Adrenal gland (tissue), 12 donors: ENCODE results near the gene NXPH3. TPM values are rescaled to one million over a fixed set of nuclear protein-coding genes. Genes with fewer than 3 reads are reported as not detected.

ENCODE experiments used
- DNase-seq, 7 donors: peaks; one replicate each; pipeline ENCODE4 v3.0.0-alpha.2; 2019 to 2020
- H3K27ac ChIP-seq, 5 donors: fragments of 200-600 bp; sonication (generic) in 4 of 5; 1 replicate in 3 of 5; 2 replicates in 2 of 5; pipeline versions ENCODE4 v1.5.1 to v1.8.0; 2016 to 2020; ENCODE audit warnings: mild to moderate bottlenecking in 1 of 5
- H3K27me3 ChIP-seq: fragments of 200-600 bp; 2 replicates; pipeline ENCODE4 v1.8.0; 2021
- H3K36me3 ChIP-seq, 2 donors: fragments of 200-600 bp; replicated peaks in 1 of 2; 1 replicate in 1 of 2; 2 replicates in 1 of 2; pipeline versions ENCODE4 v1.5.1 to v1.8.0; 2018 to 2022
- H3K4me1 ChIP-seq, 2 donors: fragments of 200-600 bp; replicated peaks in 1 of 2; 1 replicate in 1 of 2; 2 replicates in 1 of 2; pipeline versions ENCODE4 v1.5.1 to v1.8.0; 2018 to 2021
- H3K4me3 ChIP-seq, 4 donors: fragments of 200-600 bp; sonication (generic) in 3 of 4; one replicate each; pipeline ENCODE4 v1.5.1; 2016 to 2018
- H3K9me3 ChIP-seq, 3 donors: fragments of 200-600 bp; sonication (generic) in 1 of 3; replicated peaks in 1 of 3; 1 replicate in 2 of 3; 2 replicates in 1 of 3; pipeline versions ENCODE4 v1.5.1 to v1.8.0; 2016 to 2021
- CTCF ChIP-seq, 6 experiments: fragments of 450-650 bp in 4 of 6; fragments of 200-600 bp in 2 of 6; sonication (generic) in 1 of 6; IDR thresholded peaks; 1 replicate in 5 of 6; 2 replicates in 1 of 6; pipeline versions ENCODE4 v1.5.1 to v1.8.0; 2016 to 2021; ENCODE audit warnings: antibody characterized with exemption in 6 of 6, mild to moderate bottlenecking in 2 of 6, moderate library complexity in 1 of 6
- POLR2A ChIP-seq, 2 donors: fragments of 450-650 bp; IDR thresholded peaks; one replicate each; pipeline ENCODE4 v1.6.1; 2017; ENCODE audit warnings: antibody characterized with exemption in 2 of 2, mild to moderate bottlenecking in 2 of 2, moderate library complexity in 1 of 2
- WGBS, 4 donors: extraction: QIAGEN DNeasy Blood & Tissue Kit in 2 of 4; methylation state at CpG; one replicate each; pipeline versions ENCODE4 v1.1.5 to v1.1.7; 2013 to 2017; 5-methylcytosine and 5-hydroxymethylcytosine counted together
- intact Hi-C, 2 donors: fragments of 100-400 bp; cut with DNase I; formaldehyde crosslinking; loops; one replicate each; pipeline versions ENCODE4 v1.14.1 to v1.15.0; 2022 to 2023
- polyA plus RNA-seq, 3 donors: library from polyadenylated mRNA; stranded (reverse); fragments of 200-250 nt in 2 of 3; fragments of 350-450 nt in 1 of 3; fragmentation: Illumina TruSeq in 1 of 3; extraction: RNeasy Lipid Tissue Mini Kit (QIAGEN cat#74804) in 1 of 3; gene quantifications; one replicate each; pipeline ENCODE4 v1.2.3, GENCODE V29; 2013 to 2014
- total RNA-seq, 9 donors: library from RNA; depleted of rRNA in 4 of 9; stranded (reverse); fragments of >200 nt in 4 of 9; fragments of 120-200 nt in 1 of 9; fragmentation: NEBNext Ultra II Directional in 1 of 9; extraction: Animal tissue kit (Norgen Biotek cat#: 25700) in 1 of 9; gene quantifications; one replicate each; pipeline versions ENCODE4 v1.1.0 to v1.2.4, GENCODE V29; 2013 to 2023
- donor health status: healthy with polysubstance abuse.
- donor health status: Bipolar disorder and iron deficiency.
- donor health status: DM: yes; HTN: yes; CAD: no.
- donor health status: DM: no; HTN: no; CAD: no.
- donor health status: DM: no; HTN: no; CAD: no.
- donor health status: DM: yes; HTN: yes; CAD: no.

Gene NXPH3
- total and polyA plus RNA-seq, 12 donors, result 0.30 to 6.1 (median 1.2) TPM

DNA sequence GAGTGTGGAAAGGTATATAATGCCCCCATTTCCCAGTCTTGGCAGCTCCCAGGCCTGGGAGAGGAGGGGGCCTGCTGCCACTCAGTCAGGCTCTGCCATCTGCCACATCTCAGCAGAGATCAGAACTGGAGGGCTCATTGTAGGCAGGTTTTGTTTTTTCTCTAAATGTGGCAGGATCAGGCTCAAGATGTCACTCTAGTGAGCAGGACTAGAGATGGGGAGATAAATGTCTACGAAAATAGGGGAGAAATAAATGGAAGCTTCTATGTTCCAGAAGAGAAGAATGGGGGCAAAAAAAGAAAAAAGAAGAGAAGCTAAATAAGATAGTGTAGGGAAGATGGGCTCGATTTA, 13.9 kb downstream of the NXPH3 start:
- Histone ChIP-seq H3K27ac (no peak overlapping the region), H3K4me1 (no peaks in the 10 kb centered on the region), H3K27me3 (no peaks in the 10 kb centered on the region), H3K9me3 (no peaks in the 10 kb centered on the region), H3K4me3 (no peak overlapping the region), H3K36me3 (no peaks in the 10 kb centered on the region)
- no peak for DNase-seq
- intact Hi-C loops, result no loop called here
- TF ChIP-seq CTCF (IDR thresholded peaks at IDR 0.05), result no peak
- 85 to 91% (median 89%) methylated on average over 2 of the region's 2 CpGs for WGBS, 4 donors

- peaks cover 0 to 7% of the 10 kb centered on the region in 2 donors for H3K4me1 ChIP-seq
- TF ChIP-seq POLR2A (IDR thresholded peaks at IDR 0.05), result no peak
- no peak for TF ChIP-seq CTCF (IDR thresholded peaks at IDR 0.05)
- H3K36me3 ChIP-seq, result no peaks in the 10 kb centered on the region
- H3K4me3 ChIP-seq, result no peak overlapping the region
- no peak overlapping the region for H3K27ac ChIP-seq
- 96 to 98% (median 97%) methylated on average over 4 of the region's 4 CpGs for WGBS, 4 donors
- intact Hi-C loops, result no loop called here
- H3K27me3 ChIP-seq, result no peaks in the 10 kb centered on the region
- H3K9me3 ChIP-seq, result no peaks in the 10 kb centered on the region
- DNase-seq, result no peak
These were observed 15.2 kb downstream of the NXPH3 start for GRCh38 chr17:49590874-49591273.

GRCh38 chr17:49592263-49592662, 16.6 kb downstream of the NXPH3 start:
- WGBS, 4 donors, result 93 to 99% (median 95%) methylated on average over 3 of the region's 3 CpGs
- Histone ChIP-seq H3K36me3 (peaks cover 0 to 10% of the 10 kb centered on the region in 2 donors), H3K4me3 (no peak overlapping the region), H3K9me3 (no peaks in the 10 kb centered on the region), H3K27ac (no peak overlapping the region), H3K4me1 (peaks cover 0 to 16% of the 10 kb centered on the region in 2 donors), H3K27me3 (no peaks in the 10 kb centered on the region)
- intact Hi-C loops, result no loop called here
- DNase-seq, result no peak
- no peak for TF ChIP-seq CTCF (IDR thresholded peaks at IDR 0.05)
- no peak for TF ChIP-seq POLR2A (IDR thresholded peaks at IDR 0.05)

- Histone ChIP-seq H3K4me3 (no peak overlapping the region), H3K4me1 (peaks cover 0 to 26% of the 10 kb centered on the region in 2 donors), H3K9me3 (no peaks in the 10 kb centered on the region), H3K27me3 (no peaks in the 10 kb centered on the region), H3K36me3 (peaks cover 0 to 27% of the 10 kb centered on the region in 2 donors), H3K27ac (no peak overlapping the region)
- TF ChIP-seq CTCF (IDR thresholded peaks at IDR 0.05) (no peak), POLR2A (IDR thresholded peaks at IDR 0.05) (no peak)
- 74 to 89% (median 81%) methylated on average over 4 of the region's 4 CpGs for WGBS, 4 donors
- intact Hi-C loops, result no loop called here
- DNase-seq, result no peak
These were observed 19.7 kb downstream of the NXPH3 start for GRCh38 chr17:49595328-49595727.
